Calu3 (cell line): Measurements from ENCODE around the gene HIGD1A. TPM values are rescaled to one million over a fixed set of nuclear protein-coding genes. Genes with fewer than 3 reads are reported as not detected.

ENCODE experiments used
- BruUV-seq: library from RNA; stranded (reverse); fragments of 400-500 nt; replicated peaks from 2 replicates; lab custom pipeline; 2021; lab: Mats Ljungman, UMichigan
- CTCF ChIA-PET: fragments of 300-600 bp; sonication (Branson Sonifier 250); formaldehyde crosslinking; loops from one replicate; lab custom pipeline; 2022; ENCODE audit warnings: antibody characterized with exemption; lab: Charles Lee
- DNase-seq: peaks from one replicate; pipeline ENCODE4 v3.0.0; 2022
- H3K27ac Mint-ChIP-seq: one replicate; pipeline ENCODE4 v1.8.0; 2022; ENCODE audit warnings: mixed read lengths; ENCODE audit not compliant: unreplicated experiment
- H3K27me3 Mint-ChIP-seq: one replicate; pipeline ENCODE4 v1.8.0; 2022; ENCODE audit warnings: mixed read lengths; ENCODE audit not compliant: unreplicated experiment
- H3K36me3 Mint-ChIP-seq: one replicate; pipeline ENCODE4 v1.8.0; 2022; ENCODE audit warnings: mild to moderate bottlenecking, moderate library complexity, mixed read lengths; ENCODE audit not compliant: insufficient read depth, unreplicated experiment
- H3K4me1 Mint-ChIP-seq: one replicate; pipeline ENCODE4 v1.8.0; 2022; ENCODE audit warnings: mild to moderate bottlenecking, low read depth, mixed read lengths; ENCODE audit not compliant: unreplicated experiment
- H3K4me3 Mint-ChIP-seq: one replicate; pipeline ENCODE4 v1.8.0; 2022; ENCODE audit warnings: mild to moderate bottlenecking, low read depth, moderate library complexity, mixed read lengths; ENCODE audit not compliant: unreplicated experiment
- H3K9me3 Mint-ChIP-seq: one replicate; pipeline ENCODE4 v1.8.0; 2022; ENCODE audit warnings: low read depth, mixed read lengths; ENCODE audit not compliant: unreplicated experiment
- intact Hi-C: fragments of 100-400 bp; cut with micrococcal nuclease; formaldehyde crosslinking; loops from one replicate; pipeline ENCODE4 v1.10.0; 2022; ENCODE audit not compliant: unreplicated experiment
- total RNA-seq: library from RNA; stranded (reverse); gene quantifications from 2 replicates; pipeline ENCODE4 v1.2.3, GENCODE V29; 2022
- TF ChIP-seq, protein P1 (sequence below): fragments of 200-600 bp; IDR thresholded peaks from one replicate; pipeline ENCODE4 v1.8.0; 2022; ENCODE audit warnings: antibody characterized with exemption; ENCODE audit not compliant: unreplicated experiment

HIGD1A gene
- total RNA-seq, 1 experiment from 2014 or later = 88.1 TPM

DNA sequence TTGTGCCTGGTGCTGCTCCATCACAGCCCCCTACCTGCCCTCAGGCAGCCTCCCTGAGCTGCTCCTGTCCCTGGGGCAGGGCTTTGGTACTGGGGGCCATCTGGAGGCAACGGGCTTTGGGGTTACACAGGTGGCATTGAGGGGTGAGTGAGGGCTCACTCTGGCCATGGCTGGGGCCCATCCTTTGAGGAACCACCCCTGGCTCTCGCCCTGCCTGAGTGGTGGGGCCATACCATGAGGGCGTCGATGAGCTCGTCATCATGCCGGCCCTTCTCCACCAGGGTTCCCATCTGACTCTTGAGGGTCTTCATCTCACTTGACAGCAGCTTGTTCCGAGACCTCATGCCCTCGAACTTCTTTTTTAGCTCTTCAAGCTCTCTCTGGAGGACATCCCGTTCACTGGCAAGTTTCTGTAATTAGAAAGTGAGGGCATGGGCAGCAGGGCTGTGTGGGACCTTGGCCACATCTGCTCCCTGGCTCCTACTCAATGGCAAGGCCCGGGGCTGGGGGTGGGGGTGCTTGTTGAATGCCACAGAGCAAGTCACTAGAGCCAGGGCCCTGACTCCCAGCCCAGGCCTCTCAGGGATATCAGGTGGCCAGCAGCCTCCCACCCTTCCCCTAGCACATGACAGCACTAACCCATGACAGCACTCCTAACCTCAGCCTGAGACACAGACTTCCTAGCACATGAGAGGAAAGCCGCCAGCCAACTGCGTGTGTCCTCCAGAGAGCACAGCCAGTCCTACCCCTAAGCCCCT lies 64.7 kb downstream of the HIGD1A start:
- no peaks in the 10 kb centered on the region for H3K36me3 Mint-ChIP-seq
- intact Hi-C loops = loop anchor here (10.0 kb wide), 1 partner anchor 165 kb away; no protein-coding TSS in a partner anchor
- H3K4me1 Mint-ChIP-seq = no peaks in the 10 kb centered on the region
- CTCF ChIA-PET = no interaction called here
- no peak for DNase-seq
- no peaks in the 10 kb centered on the region for H3K27me3 Mint-ChIP-seq
- H3K9me3 Mint-ChIP-seq = no peaks in the 10 kb centered on the region
- no peak overlapping the region for H3K4me3 Mint-ChIP-seq
- no peak overlapping the region for H3K27ac Mint-ChIP-seq
- TF ChIP-seq, protein P1, sequence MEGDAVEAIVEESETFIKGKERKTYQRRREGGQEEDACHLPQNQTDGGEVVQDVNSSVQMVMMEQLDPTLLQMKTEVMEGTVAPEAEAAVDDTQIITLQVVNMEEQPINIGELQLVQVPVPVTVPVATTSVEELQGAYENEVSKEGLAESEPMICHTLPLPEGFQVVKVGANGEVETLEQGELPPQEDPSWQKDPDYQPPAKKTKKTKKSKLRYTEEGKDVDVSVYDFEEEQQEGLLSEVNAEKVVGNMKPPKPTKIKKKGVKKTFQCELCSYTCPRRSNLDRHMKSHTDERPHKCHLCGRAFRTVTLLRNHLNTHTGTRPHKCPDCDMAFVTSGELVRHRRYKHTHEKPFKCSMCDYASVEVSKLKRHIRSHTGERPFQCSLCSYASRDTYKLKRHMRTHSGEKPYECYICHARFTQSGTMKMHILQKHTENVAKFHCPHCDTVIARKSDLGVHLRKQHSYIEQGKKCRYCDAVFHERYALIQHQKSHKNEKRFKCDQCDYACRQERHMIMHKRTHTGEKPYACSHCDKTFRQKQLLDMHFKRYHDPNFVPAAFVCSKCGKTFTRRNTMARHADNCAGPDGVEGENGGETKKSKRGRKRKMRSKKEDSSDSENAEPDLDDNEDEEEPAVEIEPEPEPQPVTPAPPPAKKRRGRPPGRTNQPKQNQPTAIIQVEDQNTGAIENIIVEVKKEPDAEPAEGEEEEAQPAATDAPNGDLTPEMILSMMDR = no peak
- BruUV-seq = no TSS peak

DNA sequence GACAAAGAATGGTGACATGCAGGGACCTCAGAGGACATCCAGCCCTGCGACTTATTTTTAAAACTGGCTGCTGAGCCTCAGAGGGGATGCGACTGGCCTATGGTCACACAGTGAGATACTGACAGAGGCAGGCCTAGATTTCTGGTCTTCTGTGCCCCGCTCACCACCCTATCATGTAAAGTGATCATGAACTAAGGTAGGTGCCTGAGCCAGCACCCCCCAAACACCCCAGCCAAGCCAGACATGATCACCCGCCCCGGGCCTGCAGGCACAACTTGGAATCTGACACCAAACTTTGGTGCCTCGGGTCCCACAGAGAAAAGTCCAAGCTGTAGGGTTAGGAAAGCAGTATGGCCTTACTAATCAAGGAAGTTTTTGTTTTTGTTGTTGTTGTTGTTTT lies 67.8 kb downstream of the HIGD1A start:
- H3K27ac Mint-ChIP-seq = no peak overlapping the region
- CTCF ChIA-PET = no interaction called here
- DNase-seq = no peak
- no peaks in the 10 kb centered on the region for H3K27me3 Mint-ChIP-seq
- H3K36me3 Mint-ChIP-seq = no peaks in the 10 kb centered on the region
- intact Hi-C loops = no loop called here
- peaks cover 10% of the 10 kb centered on the region for H3K4me1 Mint-ChIP-seq
- TF ChIP-seq, protein P1 = no peak
- no peaks in the 10 kb centered on the region for H3K9me3 Mint-ChIP-seq
- H3K4me3 Mint-ChIP-seq = no peak overlapping the region
- BruUV-seq = no TSS peak

DNA sequence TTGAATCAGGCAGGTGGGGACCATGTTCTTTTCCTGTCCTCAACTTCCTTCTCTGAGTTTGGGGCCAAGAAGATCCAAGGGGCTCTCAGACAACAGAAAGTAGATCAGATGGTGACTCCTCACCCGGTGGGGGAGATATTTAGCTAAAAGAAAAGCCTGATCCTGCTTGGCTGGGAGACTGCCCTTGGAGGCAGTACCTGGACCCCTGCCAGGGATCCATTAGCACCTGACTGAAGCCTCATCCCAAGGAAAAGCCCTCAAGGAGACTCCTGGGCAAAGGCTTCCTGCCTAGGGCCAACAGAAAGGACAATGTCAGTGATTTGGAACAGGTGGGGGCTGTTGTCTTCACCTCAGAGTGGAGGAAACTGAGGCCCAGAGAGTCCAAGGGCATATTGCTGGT lies 68.2 kb downstream of the HIGD1A start:
- intact Hi-C loops = no loop called here
- Mint-ChIP-seq H3K36me3 (no peaks in the 10 kb centered on the region), H3K4me3 (no peak overlapping the region), H3K4me1 (peaks cover 10% of the 10 kb centered on the region), H3K9me3 (no peaks in the 10 kb centered on the region), H3K27me3 (no peaks in the 10 kb centered on the region), H3K27ac (no peak overlapping the region)
- TF ChIP-seq, protein P1 = no peak
- CTCF ChIA-PET = no interaction called here
- no TSS peak for BruUV-seq
- DNase-seq = no peak

DNA sequence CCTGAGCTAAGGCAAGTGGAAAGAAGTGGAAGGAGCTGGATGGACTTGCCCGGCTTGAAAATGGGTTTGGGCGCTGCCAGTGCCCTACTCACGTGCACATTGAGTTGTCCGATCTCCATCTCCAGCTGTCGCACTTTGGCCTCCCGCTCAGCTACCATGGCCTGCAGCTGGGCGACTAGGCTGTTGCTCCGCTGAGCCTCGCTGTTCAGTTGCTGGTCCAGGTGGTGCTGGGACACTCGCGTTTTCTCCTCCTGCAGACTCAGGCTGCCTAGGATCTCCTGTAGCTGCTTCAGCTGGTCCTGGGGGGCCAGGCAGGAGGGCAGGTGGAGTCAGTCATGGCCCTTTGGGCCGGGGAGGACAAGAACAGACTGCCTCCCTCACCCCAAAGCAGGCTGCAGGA lies 68.7 kb downstream of the HIGD1A start:
- no peak overlapping the region for H3K27ac Mint-ChIP-seq
- H3K4me3 Mint-ChIP-seq = no peak overlapping the region
- H3K36me3 Mint-ChIP-seq = no peaks in the 10 kb centered on the region
- TF ChIP-seq, protein P1 = no peak
- BruUV-seq = no TSS peak
- CTCF ChIA-PET = interaction anchor here (0.6 kb wide), 1 partner anchor 11 kb away, joined by 3 read pairs; no protein-coding TSS in a partner anchor
- DNase-seq = no peak
- no peaks in the 10 kb centered on the region for H3K27me3 Mint-ChIP-seq
- intact Hi-C loops = no loop called here
- no peaks in the 10 kb centered on the region for H3K9me3 Mint-ChIP-seq
- H3K4me1 Mint-ChIP-seq = peaks cover 10% of the 10 kb centered on the region
